ENCODE results near the gene CEP112. TPM values are rescaled to one million over a fixed set of nuclear protein-coding genes. Genes with fewer than 3 reads are reported as not detected.

The CEP112 gene
- total and polyA plus RNA-seq, 4 donors: 5.9 to 32.9 (median 18.8) TPM

- no peak for DNase-seq
- H3K9me3 ChIP-seq (ENCODE audit: control insufficient read depth in 4 of 4, insufficient read depth in 3 of 4, low read length in 3 of 4): no peaks in the 10 kb centered on the region
- no peak for TF ChIP-seq CTCF (IDR thresholded peaks at IDR 0.05; ENCODE audit: control extremely low read depth, extremely low read depth)
- no peak for ATAC-seq (ENCODE audit: insufficient read depth, low FRiP score)
- WGBS, 2 donors: 93 to 94% methylated on average over 4 of the region's 4 CpGs
- no peaks in the 10 kb centered on the region for H3K27me3 ChIP-seq (ENCODE audit: control insufficient read depth in 3 of 3, insufficient read depth in 3 of 3, low read length in 2 of 3)
- H3K36me3 ChIP-seq (ENCODE audit: control insufficient read depth in 4 of 4, insufficient read depth in 4 of 4, low read length in 4 of 4): no peaks in the 10 kb centered on the region
- H3K4me1 ChIP-seq (ENCODE audit: control insufficient read depth in 5 of 5, insufficient read depth in 5 of 5, low read length in 5 of 5): peaks cover 0 to 12% (median 6%) of the 10 kb centered on the region in 5 donors
- H3K9ac ChIP-seq (ENCODE audit: insufficient read depth in 1 of 2, low read length in 2 of 2): no peak overlapping the region
- no peak overlapping the region for H3K27ac ChIP-seq (ENCODE audit: low read depth in 1 of 2, low read length in 1 of 2)
- no peak overlapping the region for H3K4me3 ChIP-seq
Measured at GRCh38 chr17:66227212-66228045, 35.5 kb upstream of the CEP112 start.

- H3K9me3 ChIP-seq (ENCODE audit: control insufficient read depth in 4 of 4, insufficient read depth in 3 of 4, low read length in 3 of 4): no peaks in the 10 kb centered on the region
- DNase-seq (peak in 1 of 3 donors; percentile 35), ATAC-seq (ENCODE audit: insufficient read depth, low FRiP score) (no peak)
- no peaks in the 10 kb centered on the region for H3K4me1 ChIP-seq (ENCODE audit: control insufficient read depth in 5 of 5, insufficient read depth in 5 of 5, low read length in 5 of 5)
- no peaks in the 10 kb centered on the region for H3K36me3 ChIP-seq (ENCODE audit: control insufficient read depth in 4 of 4, insufficient read depth in 4 of 4, low read length in 4 of 4)
- WGBS, 2 donors: 84 to 91% methylated on average over 5 of the region's 5 CpGs
- peaks cover 0 to 4% (median 0%) of the 10 kb centered on the region in 3 donors for H3K27me3 ChIP-seq (ENCODE audit: control insufficient read depth in 3 of 3, insufficient read depth in 3 of 3, low read length in 2 of 3)
- no peak for TF ChIP-seq CTCF (IDR thresholded peaks at IDR 0.05; ENCODE audit: control extremely low read depth, extremely low read depth)
- no peak overlapping the region for H3K9ac ChIP-seq (ENCODE audit: insufficient read depth in 1 of 2, low read length in 2 of 2)
- H3K4me3 ChIP-seq: no peak overlapping the region
- no peak overlapping the region for H3K27ac ChIP-seq (ENCODE audit: low read depth in 1 of 2, low read length in 1 of 2)
Measured at GRCh38 chr17:66222798-66223350, 30.9 kb upstream of the CEP112 start.

GRCh38 chr17:66221755-66222530, 30.0 kb upstream of the CEP112 start:
- Histone ChIP-seq H3K4me3 (no peak overlapping the region), H3K27ac (ENCODE audit: low read depth in 1 of 2, low read length in 1 of 2) (no peak overlapping the region), H3K27me3 (ENCODE audit: control insufficient read depth in 3 of 3, insufficient read depth in 3 of 3, low read length in 2 of 3) (peaks cover 0 to 4% (median 0%) of the 10 kb centered on the region in 3 donors), H3K36me3 (ENCODE audit: control insufficient read depth in 4 of 4, insufficient read depth in 4 of 4, low read length in 4 of 4) (no peaks in the 10 kb centered on the region), H3K9ac (ENCODE audit: insufficient read depth in 1 of 2, low read length in 2 of 2) (no peak overlapping the region), H3K9me3 (ENCODE audit: control insufficient read depth in 4 of 4, insufficient read depth in 3 of 4, low read length in 3 of 4) (no peaks in the 10 kb centered on the region), H3K4me1 (ENCODE audit: control insufficient read depth in 5 of 5, insufficient read depth in 5 of 5, low read length in 5 of 5) (no peaks in the 10 kb centered on the region)
- no peak for TF ChIP-seq CTCF (IDR thresholded peaks at IDR 0.05; ENCODE audit: control extremely low read depth, extremely low read depth)
- ATAC-seq (ENCODE audit: insufficient read depth, low FRiP score): no peak
- 90% methylated on average over 11 of the region's 11 CpGs for WGBS, 2 donors
- no peak for DNase-seq

All from lung (tissue), 12 donors.